PFSK-1 (cell line): ENCODE measurements around the gene RNF103.

ENCODE experiments used
- FOXP2 ChIP-seq: optimal IDR thresholded peaks from 2 replicates; pipeline ENCODE3; 2011; ENCODE audit warnings: borderline replicate concordance, control low read depth, inconsistent platforms; ENCODE audit not compliant: insufficient read depth; ENCODE audit errors: extremely low read length, extremely low read depth
- POLR2AphosphoS5 ChIP-seq: IDR thresholded peaks from 2 replicates; pipeline ENCODE4 v1.6.1; 2012; ENCODE audit warnings: low read depth, mild to moderate bottlenecking, control low read depth, low read length, moderate library complexity
- SIN3A ChIP-seq: IDR thresholded peaks from 2 replicates; pipeline ENCODE4 v1.6.1; 2012; ENCODE audit warnings: mild to moderate bottlenecking, low read length, moderate library complexity, borderline replicate concordance; ENCODE audit not compliant: insufficient read depth
- TAF1 ChIP-seq: IDR thresholded peaks from 2 replicates; pipeline ENCODE4 v1.6.1; 2012; ENCODE audit warnings: low read length, control low read depth, borderline replicate concordance; ENCODE audit not compliant: insufficient read depth
- TF ChIP-seq, protein P1 (sequence below), 2 experiments: IDR thresholded peaks; 2 replicates each; pipeline versions ENCODE4 v1.6.1 to v1.8.0; 2011 to 2012; ENCODE audit warnings: low read depth in 2 of 2, low read length in 2 of 2, control low read depth in 1 of 2, inconsistent platforms in 1 of 2, mild to moderate bottlenecking in 1 of 2, moderate library complexity in 1 of 2; ENCODE audit not compliant: insufficient read depth in 1 of 2

The RNF103 gene

DNA sequence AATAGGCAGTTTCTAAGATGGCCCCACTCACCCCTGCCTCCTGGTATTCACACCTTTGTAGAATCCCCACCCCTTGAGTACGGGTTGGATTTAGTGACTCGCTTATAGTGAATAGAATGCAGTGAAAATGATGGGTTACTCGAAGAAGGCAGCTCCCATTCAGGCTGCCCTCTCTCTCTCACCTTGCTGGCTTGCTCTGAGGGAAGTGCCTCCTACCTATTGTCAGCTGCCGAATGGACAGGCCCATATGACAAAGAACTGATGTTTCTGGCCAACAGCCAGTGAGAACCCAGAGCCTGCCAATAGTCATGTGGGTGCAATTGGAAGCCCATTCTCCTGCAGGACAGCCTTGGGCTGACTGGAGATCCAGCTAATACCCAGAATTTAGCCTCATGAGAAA is 22.1 kb upstream of the RNF103 start:
- TF ChIP-seq, protein P1, sequence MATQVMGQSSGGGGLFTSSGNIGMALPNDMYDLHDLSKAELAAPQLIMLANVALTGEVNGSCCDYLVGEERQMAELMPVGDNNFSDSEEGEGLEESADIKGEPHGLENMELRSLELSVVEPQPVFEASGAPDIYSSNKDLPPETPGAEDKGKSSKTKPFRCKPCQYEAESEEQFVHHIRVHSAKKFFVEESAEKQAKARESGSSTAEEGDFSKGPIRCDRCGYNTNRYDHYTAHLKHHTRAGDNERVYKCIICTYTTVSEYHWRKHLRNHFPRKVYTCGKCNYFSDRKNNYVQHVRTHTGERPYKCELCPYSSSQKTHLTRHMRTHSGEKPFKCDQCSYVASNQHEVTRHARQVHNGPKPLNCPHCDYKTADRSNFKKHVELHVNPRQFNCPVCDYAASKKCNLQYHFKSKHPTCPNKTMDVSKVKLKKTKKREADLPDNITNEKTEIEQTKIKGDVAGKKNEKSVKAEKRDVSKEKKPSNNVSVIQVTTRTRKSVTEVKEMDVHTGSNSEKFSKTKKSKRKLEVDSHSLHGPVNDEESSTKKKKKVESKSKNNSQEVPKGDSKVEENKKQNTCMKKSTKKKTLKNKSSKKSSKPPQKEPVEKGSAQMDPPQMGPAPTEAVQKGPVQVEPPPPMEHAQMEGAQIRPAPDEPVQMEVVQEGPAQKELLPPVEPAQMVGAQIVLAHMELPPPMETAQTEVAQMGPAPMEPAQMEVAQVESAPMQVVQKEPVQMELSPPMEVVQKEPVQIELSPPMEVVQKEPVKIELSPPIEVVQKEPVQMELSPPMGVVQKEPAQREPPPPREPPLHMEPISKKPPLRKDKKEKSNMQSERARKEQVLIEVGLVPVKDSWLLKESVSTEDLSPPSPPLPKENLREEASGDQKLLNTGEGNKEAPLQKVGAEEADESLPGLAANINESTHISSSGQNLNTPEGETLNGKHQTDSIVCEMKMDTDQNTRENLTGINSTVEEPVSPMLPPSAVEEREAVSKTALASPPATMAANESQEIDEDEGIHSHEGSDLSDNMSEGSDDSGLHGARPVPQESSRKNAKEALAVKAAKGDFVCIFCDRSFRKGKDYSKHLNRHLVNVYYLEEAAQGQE (IDR thresholded peaks at IDR 0.05; ENCODE audit: insufficient read depth in 1 of 2, low read depth in 2 of 2, low read length in 2 of 2) = no peak
- TF ChIP-seq SIN3A (no peak), TAF1 (no peak), FOXP2 (no peak), POLR2AphosphoS5 (no peak)

DNA sequence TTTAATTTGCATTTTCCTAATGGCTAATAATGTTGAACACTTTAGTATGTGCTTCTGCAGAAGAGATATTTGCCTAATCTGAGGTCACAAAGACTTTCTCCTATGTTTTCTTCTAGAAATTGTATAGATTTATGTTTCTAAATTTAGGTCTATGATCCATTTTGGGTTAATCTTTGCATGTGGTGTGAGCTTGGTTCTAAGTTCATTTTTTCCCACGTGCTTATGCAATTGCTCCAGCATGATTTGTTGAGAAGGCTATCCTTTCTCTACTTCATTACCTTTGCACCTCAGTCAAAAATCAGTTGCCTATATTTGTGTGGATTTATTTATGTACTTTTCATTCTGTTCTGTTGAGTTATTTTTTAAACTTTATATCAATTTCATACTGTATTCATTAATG is 15.0 kb upstream of the RNF103 start:
- no peak for TF ChIP-seq FOXP2
- TF ChIP-seq POLR2AphosphoS5 = no peak
- no peak for TF ChIP-seq TAF1
- TF ChIP-seq SIN3A = no peak
- TF ChIP-seq, protein P1 (IDR thresholded peaks at IDR 0.05; ENCODE audit: insufficient read depth in 1 of 2, low read depth in 2 of 2, low read length in 2 of 2) = no peak

- TF ChIP-seq FOXP2 (no peak), SIN3A (no peak), TAF1 (no peak), POLR2AphosphoS5 (no peak)
- TF ChIP-seq, protein P1 (IDR thresholded peaks at IDR 0.05; ENCODE audit: insufficient read depth in 1 of 2, low read depth in 2 of 2, low read length in 2 of 2) = no peak
These were observed 13.2 kb upstream of the RNF103 start for GRCh38 chr2:86636842-86637241.

DNA sequence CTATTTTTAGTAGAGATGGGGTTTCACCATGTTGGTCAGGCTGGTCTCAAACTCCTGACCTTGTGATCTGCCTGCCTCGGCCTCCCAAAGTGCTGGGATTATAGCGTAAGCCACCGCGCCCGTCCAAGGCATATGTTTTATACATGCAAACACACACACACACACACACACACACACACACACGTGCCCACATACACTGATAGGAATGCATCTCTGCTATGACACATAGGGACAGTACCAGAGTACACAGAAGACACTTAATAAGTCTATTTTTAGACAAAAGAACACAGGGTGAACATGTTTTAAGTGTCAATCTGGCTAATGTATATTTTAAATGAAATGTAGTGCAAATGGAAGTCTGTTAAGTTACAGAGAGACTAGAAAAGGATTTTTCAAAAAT is 10.7 kb upstream of the RNF103 start:
- TF ChIP-seq POLR2AphosphoS5 (no peak), FOXP2 (no peak), SIN3A (no peak), TAF1 (no peak)
- TF ChIP-seq, protein P1 (IDR thresholded peaks at IDR 0.05; ENCODE audit: insufficient read depth in 1 of 2, low read depth in 2 of 2, low read length in 2 of 2) = no peak

GRCh38 chr2:86633155-86633651 is 9.5 kb upstream of the RNF103 start:
- TF ChIP-seq, protein P1 (IDR thresholded peaks at IDR 0.05; ENCODE audit: insufficient read depth in 1 of 2, low read depth in 2 of 2, low read length in 2 of 2) = no peak
- TF ChIP-seq POLR2AphosphoS5 (no peak), FOXP2 (no peak), TAF1 (no peak), SIN3A (no peak)
